HCT116 (cell line): Measurements from ENCODE around the gene MOK. TPM values are rescaled to one million over a fixed set of nuclear protein-coding genes. Genes with fewer than 3 reads are reported as not detected.

Experiments used
- ATAC-seq: fragments of 200-7000 bp; cut with Tn5 transposase; 2 replicates; pipeline ENCODE4 v1.9.1; 2020; ENCODE audit warnings: mild to moderate bottlenecking, moderate library complexity
- BruUV-seq: library from RNA; stranded (reverse); fragments of 400-500 nt; replicated peaks from 2 replicates; lab custom pipeline; 2021; lab: Mats Ljungman, UMichigan
- CTCF ChIA-PET: fragments of 300-600 bp; sonication (Branson Sonifier 250); formaldehyde crosslinking; loops from one replicate; lab custom pipeline; 2021; ENCODE audit warnings: antibody characterized with exemption; lab: Charles Lee
- POLR2A ChIA-PET: fragments of 300-600, 350-600 bp; sonication (Branson Sonifier 250); formaldehyde crosslinking; loops from one replicate; lab custom pipeline; 2021; ENCODE audit warnings: antibody characterized with exemption; lab: Charles Lee
- RAD21 ChIA-PET, 2 experiments: fragments of 300-600 bp; sonication (Branson Sonifier 250); formaldehyde crosslinking; loops; one replicate each; lab custom pipeline; 2023; ENCODE audit warnings: low total read pairs in 2 of 2; ENCODE audit not compliant: uncharacterized antibody in 2 of 2, unreplicated experiment in 2 of 2, low non-redundant PET in 1 of 2; lab: Charles Lee
- DNase-seq: peaks from one replicate; pipeline ENCODE4 v3.0.0-alpha.2; 2010; ENCODE audit warnings: low read depth, low spot score
- H2AFZ ChIP-seq: fragments of 200-600 bp; shearing (Covaris generic), sonication (generic); 2 replicates; pipeline ENCODE4 v1.6.1; 2017; ENCODE audit warnings: low read depth, mixed run types, mixed read lengths, antibody characterized with exemption, low read length; ENCODE audit not compliant: poor library complexity, severe bottlenecking
- H3K27ac ChIP-seq: 2 replicates; pipeline ENCODE4 v1.5.1; 2012; ENCODE audit warnings: low read depth, low read length
- H3K27me3 ChIP-seq: fragments of 200-600 bp; sonication (generic); 2 replicates; pipeline ENCODE4 v1.6.1; 2016; ENCODE audit warnings: mixed run types, low read length, mixed read lengths; ENCODE audit not compliant: insufficient read depth
- H3K36me3 ChIP-seq, 2 experiments: fragments of 200-500 bp in 1 of 2; fragments of 200-600 bp in 1 of 2; sonication (Bioruptor generic) in 1 of 2; sonication (generic) in 1 of 2; 2 replicates each; pipeline versions ENCODE4 v1.5.1 to v1.6.1; 2014 to 2016; ENCODE audit warnings: low read length in 2 of 2, inconsistent platforms in 1 of 2, mixed read lengths in 1 of 2, mixed run types in 1 of 2; ENCODE audit not compliant: insufficient read depth in 2 of 2, control insufficient read depth in 1 of 2
- H3K4me1 ChIP-seq, 2 experiments: fragments of 200-600 bp in 1 of 2; sonication (generic) in 1 of 2; 2 replicates each; pipeline versions ENCODE4 v1.5.1 to v1.6.1; 2012 to 2017; ENCODE audit warnings: low read length in 2 of 2, inconsistent platforms in 1 of 2, mild to moderate bottlenecking in 1 of 2, mixed read lengths in 1 of 2, mixed run types in 1 of 2, moderate library complexity in 1 of 2; ENCODE audit not compliant: insufficient read depth in 2 of 2, control insufficient read depth in 1 of 2
- H3K4me2 ChIP-seq: fragments of 200-600 bp; sonication (generic); 2 replicates; pipeline ENCODE4 v1.6.1; 2017; ENCODE audit warnings: mixed run types, low read length, mixed read lengths
- H3K4me3 ChIP-seq, 2 experiments: fragments of 200-600 bp in 1 of 2; sonication (generic) in 1 of 2; replicated peaks in 1 of 2; 2 replicates each; pipeline ENCODE4 v1.5.1; 2011 to 2016; ENCODE audit warnings: low read length in 2 of 2, control low read depth in 1 of 2, low read depth in 1 of 2, mild to moderate bottlenecking in 1 of 2, mixed read lengths in 1 of 2, mixed run types in 1 of 2
- H3K79me2 ChIP-seq: fragments of 200-600 bp; sonication (generic); 2 replicates; pipeline ENCODE4 v1.6.1; 2017; ENCODE audit warnings: mild to moderate bottlenecking, mixed run types, low read length, moderate library complexity, mixed read lengths; ENCODE audit not compliant: insufficient read depth
- H3K9ac ChIP-seq: fragments of 200-600 bp; sonication (generic); 2 replicates; pipeline ENCODE4 v1.6.1; 2016; ENCODE audit warnings: low read length, mixed read lengths
- H3K9me2 ChIP-seq: fragments of 200-600 bp; sonication (generic), shearing (Covaris generic); 2 replicates; pipeline ENCODE4 v1.6.1; 2017; ENCODE audit warnings: mixed run types, mild to moderate bottlenecking, moderate library complexity; ENCODE audit not compliant: insufficient read depth
- H3K9me3 ChIP-seq, 2 experiments: fragments of 200-500 bp in 1 of 2; fragments of 200-600 bp in 1 of 2; sonication (Bioruptor generic) in 1 of 2; sonication (generic) in 1 of 2; 2 replicates each; pipeline ENCODE4 v1.6.1; 2014 to 2017; ENCODE audit warnings: low read length in 2 of 2, mixed read lengths in 2 of 2, inconsistent platforms in 1 of 2, low read depth in 1 of 2, mild to moderate bottlenecking in 1 of 2, mixed run types in 1 of 2, moderate library complexity in 1 of 2; ENCODE audit not compliant: control insufficient read depth in 1 of 2, insufficient read depth in 1 of 2
- H4K20me1 ChIP-seq: fragments of 200-600 bp; sonication (generic), shearing (Covaris generic); 2 replicates; pipeline ENCODE4 v1.6.1; 2017; ENCODE audit warnings: mixed run types, mild to moderate bottlenecking, moderate library complexity; ENCODE audit not compliant: insufficient read depth
- ATF3 ChIP-seq: IDR thresholded peaks from 2 replicates; pipeline ENCODE4 v1.6.1; 2012
- CEBPB ChIP-seq: IDR thresholded peaks from 2 replicates; pipeline ENCODE4 v1.6.1; 2012; ENCODE audit warnings: low read depth
- CTCF ChIP-seq, 3 experiments: fragments of 200-600 bp in 1 of 3; sonication (generic) in 1 of 3; IDR thresholded peaks in 2 of 3; conservative IDR thresholded peaks in 1 of 3; 2 replicates each; pipeline ENCODE4 v1.5.1; 2012 to 2017; ENCODE audit warnings: low read depth in 2 of 3, low read length in 2 of 3, antibody characterized with exemption in 1 of 3, borderline replicate concordance in 1 of 3, control low read depth in 1 of 3, mild to moderate bottlenecking in 1 of 3, mixed read lengths in 1 of 3, mixed run types in 1 of 3, moderate library complexity in 1 of 3; ENCODE audit not compliant: insufficient read depth in 1 of 3
- EGR1 ChIP-seq: IDR thresholded peaks from 2 replicates; pipeline ENCODE4 v1.6.1; 2012; ENCODE audit warnings: low read depth
- FOSL1 ChIP-seq: IDR thresholded peaks from 2 replicates; pipeline ENCODE4 v1.6.1; 2012; ENCODE audit warnings: low read depth
- POLR2A ChIP-seq: IDR thresholded peaks from 2 replicates; pipeline ENCODE4 v1.7.0; 2011; ENCODE audit warnings: borderline replicate concordance; ENCODE audit not compliant: insufficient read depth, insufficient read length; ENCODE audit errors: extremely low read depth
- POLR2AphosphoS5 ChIP-seq: IDR thresholded peaks from 2 replicates; pipeline ENCODE4 v1.6.1; 2011; ENCODE audit warnings: mild to moderate bottlenecking, low read depth, low read length, moderate library complexity
- SIN3A ChIP-seq: IDR thresholded peaks from 2 replicates; pipeline ENCODE4 v1.6.1; 2012; ENCODE audit warnings: low read depth
- YY1 ChIP-seq: IDR thresholded peaks from 2 replicates; pipeline ENCODE4 v1.6.1; 2011; ENCODE audit warnings: low read length, low read depth, moderate library complexity, mild to moderate bottlenecking; ENCODE audit not compliant: insufficient replicate concordance; ENCODE audit errors: extremely low read depth
- ZNF274 ChIP-seq: fragments of 200-500 bp; sonication (Bioruptor generic); IDR thresholded peaks from 2 replicates; pipeline ENCODE4 v1.6.1; 2014; ENCODE audit warnings: mild to moderate bottlenecking, low read depth, low read length, inconsistent platforms
- intact Hi-C: fragments of 100-400 bp; cut with micrococcal nuclease; formaldehyde crosslinking; loops from 2 replicates; pipeline ENCODE4 v1.10.0; 2022
- total RNA-seq: library from RNA; stranded (reverse); gene quantifications from one replicate; pipeline ENCODE4 v1.2.1, GENCODE V29; 2021; ENCODE audit not compliant: unreplicated experiment

MOK gene
- total RNA-seq, 1 experiment from 2014 or later: 9.4 TPM

GRCh38 chr14:102249981-102250380 lies 55.0 kb downstream of the MOK start:
- no peaks in the 10 kb centered on the region for H3K9me3 ChIP-seq
- no peaks in the 10 kb centered on the region for H3K36me3 ChIP-seq
- ChIA-PET CTCF (no interaction called here), RAD21 (no interaction called here), POLR2A (no interaction called here)
- no peaks in the 10 kb centered on the region for H3K27me3 ChIP-seq
- intact Hi-C loops: no loop called here
- DNase-seq (no peak), ATAC-seq (no peak)
- no peaks in the 10 kb centered on the region for H3K79me2 ChIP-seq
- no peaks in the 10 kb centered on the region for H3K4me1 ChIP-seq
- no peak overlapping the region for H3K27ac ChIP-seq
- no peak overlapping the region for H3K4me2 ChIP-seq
- TF ChIP-seq ZNF274 (no peak), ATF3 (no peak), CEBPB (no peak), YY1 (no peak), POLR2A (no peak), POLR2AphosphoS5 (no peak), FOSL1 (no peak), EGR1 (no peak), CTCF (IDR thresholded peaks at IDR 0.05 in 2 of 3, conservative IDR thresholded peaks at IDR 0.05 in 1 of 3; ENCODE audit: borderline replicate concordance in 1 of 3, insufficient read depth in 1 of 3, low read depth in 2 of 3, low read length in 2 of 3) (no peak), SIN3A (no peak)
- H4K20me1 ChIP-seq: no peaks in the 10 kb centered on the region
- no peak overlapping the region for H3K4me3 ChIP-seq
- no TSS peak for BruUV-seq
- H2AFZ ChIP-seq: no peak overlapping the region
- no peaks in the 10 kb centered on the region for H3K9me2 ChIP-seq
- H3K9ac ChIP-seq: no peak overlapping the region
